CD14-positive monocyte (primary cell): ENCODE data around the gene CKS2. TPM values are rescaled to one million over a fixed set of nuclear protein-coding genes. Genes with fewer than 3 reads are reported as not detected.
"Not testable (repeated sequence)": the region's sequence is repeated elsewhere in the genome, so short reads cannot be mapped to it uniquely, and the experiment has no call there.

Source experiments
- DNase-seq, 3 donors: peaks; one replicate each; pipeline ENCODE4 v3.0.0-alpha.2; 2011 to 2022
- H2AFZ ChIP-seq: 2 replicates; pipeline ENCODE4 v1.6.0; 2012; ENCODE audit warnings: mild to moderate bottlenecking, low read depth, low read length, inconsistent platforms; ENCODE audit not compliant: insufficient read depth, poor library complexity, severe bottlenecking
- H3K27ac ChIP-seq, 2 donors: 1 replicate in 1 of 2; 2 replicates in 1 of 2; pipeline ENCODE4 v1.5.1; 2012 to 2013; ENCODE audit warnings: low read length in 2 of 2, control low read depth in 1 of 2, inconsistent platforms in 1 of 2, low read depth in 1 of 2, mild to moderate bottlenecking in 1 of 2
- H3K27me3 ChIP-seq, 2 donors: one replicate each; pipeline versions ENCODE4 v1.6.0 to v1.6.1; 2011 to 2013; ENCODE audit warnings: low read length in 2 of 2; ENCODE audit not compliant: control insufficient read depth in 2 of 2, insufficient read depth in 2 of 2
- H3K36me3 ChIP-seq, 2 donors: replicated peaks in 1 of 2; 1 replicate in 1 of 2; 2 replicates in 1 of 2; pipeline versions ENCODE4 v1.5.1 to v1.6.1; 2012 to 2013; ENCODE audit warnings: low read length in 2 of 2, control low read depth in 1 of 2, inconsistent platforms in 1 of 2, mild to moderate bottlenecking in 1 of 2; ENCODE audit not compliant: insufficient read depth in 2 of 2, control insufficient read depth in 1 of 2
- H3K4me1 ChIP-seq, 2 donors: 1 replicate in 1 of 2; 2 replicates in 1 of 2; pipeline versions ENCODE4 v1.5.1 to v1.6.1; 2012 to 2013; ENCODE audit warnings: low read length in 2 of 2, control low read depth in 1 of 2, inconsistent platforms in 1 of 2, mild to moderate bottlenecking in 1 of 2, moderate library complexity in 1 of 2; ENCODE audit not compliant: insufficient read depth in 2 of 2, control insufficient read depth in 1 of 2
- H3K4me2 ChIP-seq: replicated peaks from 2 replicates; pipeline ENCODE3; 2012; ENCODE audit warnings: low read length, moderate library complexity, mild to moderate bottlenecking; ENCODE audit not compliant: poor library complexity, severe bottlenecking; ENCODE audit errors: extremely low read depth
- H3K4me3 ChIP-seq, 3 experiments: fragments of 200-600 bp in 1 of 3; sonication (generic) in 1 of 3; replicated peaks in 1 of 3; 1 replicate in 2 of 3; 2 replicates in 1 of 3; pipeline ENCODE4 v1.5.1; 2011 to 2013; ENCODE audit warnings: low read length in 3 of 3, mild to moderate bottlenecking in 3 of 3, control low read depth in 2 of 3, low read depth in 2 of 3, inconsistent platforms in 1 of 3, moderate library complexity in 1 of 3
- H3K79me2 ChIP-seq: 2 replicates; pipeline ENCODE4 v1.6.0; 2012; ENCODE audit warnings: mild to moderate bottlenecking, control low read depth, inconsistent platforms, low read length, moderate library complexity; ENCODE audit not compliant: insufficient read depth
- H3K9ac ChIP-seq: 2 replicates; pipeline ENCODE4 v1.6.0; 2017; ENCODE audit warnings: low read length, mild to moderate bottlenecking; ENCODE audit not compliant: insufficient read depth, poor library complexity, severe bottlenecking
- H3K9me3 ChIP-seq, 2 donors: replicated peaks in 1 of 2; 1 replicate in 1 of 2; 2 replicates in 1 of 2; pipeline versions ENCODE4 v1.5.1 to v1.6.1; 2012 to 2013; ENCODE audit warnings: low read length in 2 of 2, control low read depth in 1 of 2; ENCODE audit not compliant: control insufficient read depth in 1 of 2, insufficient read depth in 1 of 2
- H4K20me1 ChIP-seq: 2 replicates; pipeline ENCODE4 v1.6.0; 2012; ENCODE audit warnings: mild to moderate bottlenecking, low read length, control low read depth, moderate library complexity; ENCODE audit not compliant: insufficient read depth
- H3K27ac Mint-ChIP-seq, 7 donors: one replicate each; pipeline ENCODE4 v1.8.0; 2020; ENCODE audit warnings: mild to moderate bottlenecking in 7 of 7, mixed read lengths in 7 of 7, moderate library complexity in 6 of 7, inconsistent platforms in 2 of 7
- H3K27me3 Mint-ChIP-seq, 3 donors: one replicate each; pipeline ENCODE4 v1.8.0; 2021 to 2022; ENCODE audit warnings: low read depth in 3 of 3, mild to moderate bottlenecking in 3 of 3, mixed read lengths in 3 of 3, moderate library complexity in 3 of 3, inconsistent platforms in 1 of 3
- H3K36me3 Mint-ChIP-seq, 2 donors: one replicate each; pipeline ENCODE4 v1.8.0; 2020; ENCODE audit warnings: mixed read lengths in 2 of 2, inconsistent platforms in 1 of 2, mild to moderate bottlenecking in 1 of 2
- H3K4me1 Mint-ChIP-seq: one replicate; pipeline ENCODE4 v1.8.0; 2020; ENCODE audit warnings: mild to moderate bottlenecking, mixed read lengths
- H3K4me3 Mint-ChIP-seq, 2 donors: one replicate each; pipeline ENCODE4 v1.8.0; 2020; ENCODE audit warnings: mild to moderate bottlenecking in 2 of 2, mixed read lengths in 2 of 2, moderate library complexity in 1 of 2
- H3K9me3 Mint-ChIP-seq, 7 donors: one replicate each; pipeline ENCODE4 v1.8.0; 2020 to 2022; ENCODE audit warnings: mixed read lengths in 7 of 7, mild to moderate bottlenecking in 6 of 7, moderate library complexity in 6 of 7, inconsistent platforms in 2 of 7
- WGBS: methylation state at CpG from one replicate; pipeline ENCODE4 v1.1.5; 2013; ENCODE audit warnings: missing lambda C conversion rate; ENCODE audit not compliant: insufficient coverage; 5-methylcytosine and 5-hydroxymethylcytosine counted together
- intact Hi-C, 2 donors: fragments of 100-400 bp; cut with micrococcal nuclease; formaldehyde crosslinking; loops; one replicate each; pipeline versions ENCODE4 v1.15.0 to v1.15.1; 2023
- polyA plus RNA-seq, 3 donors: library from polyadenylated mRNA; depleted of rRNA in 1 of 3; unstranded in 2 of 3; stranded (reverse) in 1 of 3; fragments of 300-500 nt in 2 of 3; fragments of >200 nt in 1 of 3; fragmentation: Illumina TruSeq in 2 of 3; gene quantifications; 1 replicate in 2 of 3; 2 replicates in 1 of 3; pipeline ENCODE4 v1.2.3, GENCODE V29; 2012 to 2021
- TF ChIP-seq, protein P1 (sequence below): fragments of 200-600 bp; IDR thresholded peaks from one replicate; pipeline ENCODE4 v1.8.0; 2022; ENCODE audit warnings: antibody characterized with exemption, mild to moderate bottlenecking

CKS2 gene
- polyA plus RNA-seq, 3 donors = 12.3 to 142 (median 14.5) TPM

DNA sequence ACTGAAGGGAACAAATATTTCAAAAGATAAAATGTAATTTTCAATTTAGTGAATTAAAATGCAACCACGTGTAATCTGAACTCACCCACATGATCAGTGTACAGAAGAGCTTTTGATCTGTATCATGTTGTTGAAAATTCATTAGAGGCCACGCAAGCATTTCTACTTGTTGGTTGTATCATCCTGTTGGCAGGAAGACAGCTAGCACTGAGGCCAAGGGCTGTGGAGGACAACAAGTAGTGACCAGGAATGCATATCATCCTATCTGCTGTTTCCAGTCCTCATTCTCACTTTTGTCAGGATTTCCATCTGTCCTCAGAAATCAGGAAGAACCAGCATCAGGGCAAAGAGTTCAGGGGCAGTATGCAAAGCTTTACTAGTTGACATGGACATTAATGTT, 29.9 kb upstream of the CKS2 start:
- H3K36me3 Mint-ChIP-seq = no peaks in the 10 kb centered on the region
- H3K27ac Mint-ChIP-seq = peak overlapping the region in 1 of 7 donors; percentile 73
- H3K27me3 ChIP-seq = no peaks in the 10 kb centered on the region
- no peaks in the 10 kb centered on the region for H3K4me1 ChIP-seq
- H3K9me3 ChIP-seq = no peaks in the 10 kb centered on the region
- H3K4me3 Mint-ChIP-seq = no peak overlapping the region
- H3K4me1 Mint-ChIP-seq = peaks cover 6% of the 10 kb centered on the region
- no peak for DNase-seq
- intact Hi-C loops = loop anchor here in 1 of 2 donors (10.0 kb wide), 1 partner anchor 1326 kb away; a partner anchor contains a TSS
- H4K20me1 ChIP-seq = no peaks in the 10 kb centered on the region
- H3K4me2 ChIP-seq = no peak overlapping the region
- H3K9me3 Mint-ChIP-seq = peaks cover 2 to 14% (median 5%) of the 10 kb centered on the region in 7 donors
- TF ChIP-seq, protein P1, sequence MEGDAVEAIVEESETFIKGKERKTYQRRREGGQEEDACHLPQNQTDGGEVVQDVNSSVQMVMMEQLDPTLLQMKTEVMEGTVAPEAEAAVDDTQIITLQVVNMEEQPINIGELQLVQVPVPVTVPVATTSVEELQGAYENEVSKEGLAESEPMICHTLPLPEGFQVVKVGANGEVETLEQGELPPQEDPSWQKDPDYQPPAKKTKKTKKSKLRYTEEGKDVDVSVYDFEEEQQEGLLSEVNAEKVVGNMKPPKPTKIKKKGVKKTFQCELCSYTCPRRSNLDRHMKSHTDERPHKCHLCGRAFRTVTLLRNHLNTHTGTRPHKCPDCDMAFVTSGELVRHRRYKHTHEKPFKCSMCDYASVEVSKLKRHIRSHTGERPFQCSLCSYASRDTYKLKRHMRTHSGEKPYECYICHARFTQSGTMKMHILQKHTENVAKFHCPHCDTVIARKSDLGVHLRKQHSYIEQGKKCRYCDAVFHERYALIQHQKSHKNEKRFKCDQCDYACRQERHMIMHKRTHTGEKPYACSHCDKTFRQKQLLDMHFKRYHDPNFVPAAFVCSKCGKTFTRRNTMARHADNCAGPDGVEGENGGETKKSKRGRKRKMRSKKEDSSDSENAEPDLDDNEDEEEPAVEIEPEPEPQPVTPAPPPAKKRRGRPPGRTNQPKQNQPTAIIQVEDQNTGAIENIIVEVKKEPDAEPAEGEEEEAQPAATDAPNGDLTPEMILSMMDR = no peak
- H3K27ac ChIP-seq = no peak overlapping the region
- no peak overlapping the region for H2AFZ ChIP-seq
- no peaks in the 10 kb centered on the region for H3K79me2 ChIP-seq
- H3K27me3 Mint-ChIP-seq = peaks cover 0 to 5% (median 2%) of the 10 kb centered on the region in 3 donors
- H3K36me3 ChIP-seq = no peaks in the 10 kb centered on the region
- no CpG with 5 or more reads among the region's 2 CpGs for WGBS
- H3K4me3 ChIP-seq = no peak overlapping the region
- no peak overlapping the region for H3K9ac ChIP-seq

DNA sequence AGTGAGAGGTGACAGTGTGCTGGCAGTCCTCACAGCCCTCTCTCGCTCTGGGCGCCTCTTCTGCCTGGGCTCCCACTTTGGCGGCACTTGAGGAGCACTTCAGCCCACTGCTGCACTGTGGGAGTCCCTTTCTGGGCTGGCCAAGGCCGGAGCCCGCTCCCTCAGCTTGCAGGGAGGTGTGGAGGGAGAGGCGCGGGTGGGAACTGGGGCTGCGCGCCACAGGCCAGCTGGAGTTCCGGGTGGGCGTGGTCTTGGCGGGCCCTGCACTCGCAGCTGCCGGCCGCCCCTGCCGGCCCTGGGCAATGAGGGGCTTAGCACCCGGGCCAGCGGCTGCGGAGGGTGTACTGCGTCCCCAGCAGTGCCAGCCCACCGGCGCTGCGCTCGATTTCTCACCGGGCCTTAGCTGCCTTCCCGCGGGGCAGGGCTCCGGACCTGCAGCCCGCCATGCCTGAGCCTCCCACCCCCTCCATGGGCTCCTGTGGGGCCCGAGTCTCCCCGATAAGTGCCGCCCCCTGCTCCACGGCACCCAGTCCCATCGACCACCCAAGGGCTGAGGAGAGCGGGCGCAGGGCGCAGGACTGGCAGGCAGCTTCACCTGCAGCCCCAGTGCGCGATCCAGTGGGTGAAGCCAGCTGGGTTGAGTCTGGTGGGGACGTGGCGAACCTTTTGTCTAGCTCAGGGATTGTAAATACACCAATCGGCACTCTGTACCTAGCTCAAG, 28.6 kb upstream of the CKS2 start:
- Histone ChIP-seq H2AFZ (peak overlapping the region; percentile 59), H3K9ac (peak overlapping the region; percentile 32), H3K4me3 (peak overlapping the region in 2 of 3 experiments; percentile 13 to 42), H3K4me2 (peak overlapping the region; percentile 34)
- H3K36me3 Mint-ChIP-seq, H3K9me3 ChIP-seq, H3K9me3 Mint-ChIP-seq, H3K27me3 ChIP-seq, H4K20me1 ChIP-seq, H3K4me1 Mint-ChIP-seq, DNase-seq, H3K4me1 ChIP-seq, H3K27me3 Mint-ChIP-seq, H3K79me2 ChIP-seq, H3K27ac ChIP-seq, H3K36me3 ChIP-seq: not testable (repeated sequence)
- intact Hi-C loops = loop anchor here in 1 of 2 donors (10.0 kb wide), 1 partner anchor 1328 kb away; a partner anchor contains a TSS
- Mint-ChIP-seq H3K27ac (peak overlapping the region in 1 of 7 donors; percentile 35), H3K4me3 (peak overlapping the region; percentile 46 to 62)
- 50% methylated on average over 36 of the region's 42 CpGs for WGBS
